Omental fat pad (tissue), 4 donors: ENCODE data around the gene ZBTB43. TPM values are rescaled to one million over a fixed set of nuclear protein-coding genes. Genes with fewer than 3 reads are reported as not detected.
A peak's percentile ranks its signal among the peaks of the same experiment; 100 is the strongest.
"Not testable (repeated sequence)": the region's sequence is repeated elsewhere in the genome, so short reads cannot be mapped to it uniquely, and the experiment has no call there.

Experiments used
- ATAC-seq: fragments of 150-250 bp; one replicate; pipeline ENCODE4 v1.9.1; 2016; ENCODE audit warnings: mild to moderate bottlenecking, moderate library complexity; ENCODE audit not compliant: low FRiP score
- DNase-seq: peaks from one replicate; pipeline ENCODE4 v3.0.0-alpha.2; 2019; ENCODE audit warnings: low spot score
- CTCF ChIP-seq, 3 donors: fragments of 450-650 bp; IDR thresholded peaks; one replicate each; pipeline ENCODE4 v1.5.1; 2016 to 2017; ENCODE audit warnings: antibody characterized with exemption in 3 of 3, mild to moderate bottlenecking in 3 of 3, moderate library complexity in 2 of 3
- total RNA-seq, 4 donors: library from RNA; depleted of rRNA; stranded (reverse); fragments of >200 nt; gene quantifications; one replicate each; pipeline ENCODE4 v1.1.0, GENCODE V29; 2016

The ZBTB43 gene
- total RNA-seq, 4 donors from 2014 or later = 11.2 to 28.8 (median 13.7) TPM

DNA sequence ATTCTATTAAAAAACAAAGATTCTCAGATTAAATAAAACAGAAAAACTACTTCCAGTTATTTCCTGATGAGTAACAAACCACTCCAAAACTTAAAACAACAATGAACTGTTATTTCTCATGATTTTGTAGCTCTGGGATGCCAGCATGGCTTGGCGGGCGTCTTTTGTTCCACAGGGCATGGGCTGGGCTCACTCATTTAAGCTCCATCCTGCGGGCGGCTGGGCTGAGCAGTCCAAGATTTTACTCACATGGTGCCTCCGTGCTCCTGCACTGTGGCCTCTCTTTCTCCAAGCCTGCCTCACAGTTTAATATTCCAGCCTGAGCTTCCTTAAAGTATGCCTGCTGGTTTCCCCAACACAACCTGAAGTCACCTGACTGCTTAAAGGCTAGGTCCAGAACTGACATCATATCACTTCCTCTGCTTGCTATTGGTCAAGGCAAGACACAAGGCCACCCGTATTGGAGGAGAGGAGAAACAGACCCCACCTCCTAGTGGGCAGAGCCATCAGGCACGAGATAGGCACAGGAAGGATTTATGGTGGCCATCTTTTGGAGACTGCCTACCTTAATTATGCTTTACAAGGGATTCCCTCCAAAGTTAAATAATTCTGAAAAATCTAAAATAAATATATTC, 41.6 kb upstream of the ZBTB43 start:
- no peak for ATAC-seq
- no peak for TF ChIP-seq CTCF (IDR thresholded peaks at IDR 0.05)
- DNase-seq = no peak

DNA sequence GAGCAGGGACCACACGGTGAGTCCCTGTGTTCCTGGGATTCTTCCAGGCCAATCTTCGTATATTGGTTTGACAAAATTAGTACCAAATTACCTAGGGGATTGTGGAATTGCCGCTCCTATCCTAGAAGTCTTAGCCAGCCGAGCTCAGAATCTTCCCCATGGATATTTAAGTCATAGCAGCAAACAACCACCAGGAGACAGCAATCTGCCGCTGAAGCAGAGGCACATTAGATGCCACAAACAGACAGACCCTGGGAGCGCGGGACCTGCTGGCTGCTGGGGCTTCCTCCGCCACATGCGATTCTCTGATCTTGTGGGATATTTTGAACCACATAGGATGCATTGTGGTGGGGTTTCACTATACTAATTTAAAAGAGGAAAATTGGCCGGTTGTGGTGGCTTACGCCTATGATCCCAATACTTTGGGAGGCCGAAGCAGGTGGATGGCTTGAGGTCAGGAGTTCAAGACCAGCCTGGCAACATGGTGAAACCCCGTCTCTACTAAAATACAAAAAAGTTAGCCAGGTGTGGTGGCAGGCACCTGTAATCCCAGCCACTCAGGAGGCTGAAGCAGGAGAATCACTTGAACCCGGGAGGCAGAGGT, 31.7 kb upstream of the ZBTB43 start:
- DNase-seq = no peak
- no peak for ATAC-seq
- TF ChIP-seq CTCF (IDR thresholded peaks at IDR 0.05) = no peak

- ATAC-seq = no peak
- TF ChIP-seq CTCF (IDR thresholded peaks at IDR 0.05) = no peak
Measured at GRCh38 chr9:126775926-126776325, 28.9 kb upstream of the ZBTB43 start.

DNA sequence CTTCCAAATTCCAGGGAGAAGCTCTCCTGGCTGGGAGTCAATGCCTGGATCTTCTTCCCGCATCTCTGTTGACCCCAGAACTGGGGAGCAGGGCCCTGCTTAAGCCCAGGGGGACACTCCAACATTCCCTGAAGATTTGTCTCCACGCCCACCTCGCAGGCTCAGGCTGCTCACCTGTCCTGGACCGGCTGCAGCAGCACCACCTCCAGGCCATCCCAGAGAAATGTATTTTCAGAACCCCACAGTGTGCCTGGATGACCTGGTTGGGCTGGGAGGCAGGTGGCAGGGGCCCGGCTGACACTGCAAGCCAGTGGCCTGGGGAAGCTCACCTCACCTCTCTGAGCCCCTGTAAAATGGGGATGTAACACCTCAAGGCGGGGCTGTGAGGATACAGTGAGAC, 27.1 kb upstream of the ZBTB43 start:
- ATAC-seq (no peak), DNase-seq (no peak)
- no peak for TF ChIP-seq CTCF (IDR thresholded peaks at IDR 0.05)

More at GRCh38 chr9:126775926-126776325, 28.9 kb upstream of the ZBTB43 start:
- no peak for DNase-seq

GRCh38 chr9:126778141-126778540, 26.7 kb upstream of the ZBTB43 start:
- no peak for ATAC-seq
- no peak for TF ChIP-seq CTCF (IDR thresholded peaks at IDR 0.05)
- no peak for DNase-seq

GRCh38 chr9:126778696-126779095, 26.1 kb upstream of the ZBTB43 start:
- ATAC-seq, DNase-seq: not testable (repeated sequence)

GRCh38 chr9:126781186-126782052, 23.4 kb upstream of the ZBTB43 start:
- peak; percentile 76 for ATAC-seq
- DNase-seq = peak; percentile 85
- peak in 2 of 3 donors; percentile 73 to 77 for TF ChIP-seq CTCF (IDR thresholded peaks at IDR 0.05)
